Fibroblast of peridontal ligament (primary cell): ENCODE measurements around the gene TTLL5.

Experiments used
- DNase-seq: peaks from one replicate; pipeline ENCODE4 v3.0.0-alpha.2; 2010; ENCODE audit errors: extremely low read depth

TTLL5 gene

GRCh38 chr14:75732888-75733287 is 71.8 kb downstream of the TTLL5 start:
- no peak for DNase-seq

DNA sequence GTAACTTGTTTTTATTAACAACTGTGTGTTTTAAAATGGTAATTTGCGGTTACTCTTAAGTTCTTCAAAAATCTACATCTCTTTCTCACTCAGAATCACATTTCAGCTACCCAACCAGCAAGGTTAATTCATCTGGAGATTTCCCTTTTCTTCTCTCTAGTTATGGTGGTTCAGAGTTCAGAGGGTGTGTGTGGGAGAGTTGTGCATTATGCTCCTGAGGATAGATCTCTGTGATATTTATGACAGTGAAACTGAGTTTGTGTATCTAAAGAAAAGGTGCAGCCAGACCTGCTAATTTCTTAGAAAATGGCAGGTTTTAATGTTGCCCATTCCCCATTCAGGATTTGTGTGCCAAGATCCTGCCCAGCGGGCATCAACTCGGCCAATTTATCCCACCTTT is 73.8 kb downstream of the TTLL5 start:
- DNase-seq: no peak

- DNase-seq: peak; percentile 25
Measured at GRCh38 chr14:75736845-75737485, 75.9 kb downstream of the TTLL5 start.

GRCh38 chr14:75738192-75738591 is 77.1 kb downstream of the TTLL5 start:
- DNase-seq: peak; percentile 66

DNA sequence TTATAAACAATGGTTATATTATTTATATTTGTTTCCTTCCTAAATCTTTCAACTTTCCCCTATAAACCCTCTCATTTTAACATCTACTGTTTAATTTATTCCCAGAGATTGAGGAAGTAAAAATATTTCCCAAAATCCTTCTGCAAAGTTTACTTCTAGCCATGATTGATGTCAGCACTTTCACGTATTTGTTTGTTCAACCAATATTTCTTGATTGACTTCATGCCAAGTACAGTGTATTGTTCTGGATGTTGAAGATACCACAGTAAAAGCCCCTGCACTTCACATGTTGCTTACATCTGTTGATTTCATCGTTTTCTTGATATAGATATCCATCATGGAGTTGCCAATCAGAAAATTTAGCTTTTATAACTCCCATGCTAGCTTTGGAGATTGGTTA is 81.8 kb downstream of the TTLL5 start:
- DNase-seq: no peak

DNA sequence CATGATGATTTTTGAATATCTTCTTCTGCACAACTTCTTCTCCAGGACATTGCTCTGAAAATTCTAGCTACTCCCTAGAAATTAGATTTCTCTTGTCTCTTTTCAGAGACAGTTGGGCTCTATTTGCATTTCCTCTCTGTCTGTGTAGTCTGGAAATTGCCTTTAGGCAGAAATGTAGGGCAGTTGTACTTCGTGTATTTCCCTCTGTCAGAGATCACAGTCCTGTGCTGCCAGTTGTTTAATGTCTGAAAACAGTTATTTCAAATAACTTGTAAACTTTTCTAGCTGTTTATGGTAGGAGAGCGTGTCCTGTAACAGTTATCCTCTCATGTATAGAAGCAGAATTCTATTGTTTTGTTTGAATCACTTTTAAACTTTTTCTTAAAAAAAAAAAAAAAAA is 86.9 kb downstream of the TTLL5 start:
- no peak for DNase-seq

DNA sequence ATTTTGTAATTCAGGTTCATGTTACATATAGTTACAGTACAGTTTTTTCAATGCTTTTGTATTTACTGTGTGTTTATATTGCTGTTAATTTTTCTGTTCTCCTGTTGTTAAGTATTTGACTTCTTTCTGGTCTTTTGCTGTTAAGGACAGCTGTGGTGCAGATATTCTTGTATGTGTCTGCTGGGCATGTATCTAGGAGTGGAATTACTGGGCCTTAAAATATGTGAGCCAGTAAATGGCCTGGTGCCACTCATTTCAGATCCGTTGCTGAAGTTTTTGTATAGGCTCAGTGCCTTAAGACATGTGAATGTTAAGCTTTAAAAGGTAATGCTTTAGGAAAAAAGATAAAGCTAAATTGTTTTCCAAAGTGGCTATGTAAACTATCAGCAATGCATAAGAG is 87.3 kb downstream of the TTLL5 start:
- no peak for DNase-seq

GRCh38 chr14:75751296-75751695 is 90.2 kb downstream of the TTLL5 start:
- no peak for DNase-seq

DNA sequence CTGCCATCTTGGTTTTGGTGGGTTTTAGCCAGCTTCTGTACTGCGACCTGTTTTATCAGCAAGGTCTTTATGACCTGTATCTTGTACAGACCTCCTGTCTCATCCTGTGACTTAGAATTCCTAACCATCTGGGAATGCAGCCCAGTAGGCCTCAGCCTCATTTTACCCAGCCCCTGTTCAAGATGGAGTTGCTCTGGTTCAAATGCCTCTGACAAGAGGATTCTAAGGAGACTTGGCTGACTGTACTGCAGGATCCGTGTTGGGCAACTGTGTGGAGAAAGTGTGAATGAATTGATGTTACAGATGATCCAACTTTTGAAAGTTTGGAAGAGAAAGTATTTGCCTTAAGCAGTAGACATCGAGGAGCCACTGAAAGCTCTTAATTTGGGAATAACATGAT is 91.0 kb downstream of the TTLL5 start:
- no peak for DNase-seq

DNA sequence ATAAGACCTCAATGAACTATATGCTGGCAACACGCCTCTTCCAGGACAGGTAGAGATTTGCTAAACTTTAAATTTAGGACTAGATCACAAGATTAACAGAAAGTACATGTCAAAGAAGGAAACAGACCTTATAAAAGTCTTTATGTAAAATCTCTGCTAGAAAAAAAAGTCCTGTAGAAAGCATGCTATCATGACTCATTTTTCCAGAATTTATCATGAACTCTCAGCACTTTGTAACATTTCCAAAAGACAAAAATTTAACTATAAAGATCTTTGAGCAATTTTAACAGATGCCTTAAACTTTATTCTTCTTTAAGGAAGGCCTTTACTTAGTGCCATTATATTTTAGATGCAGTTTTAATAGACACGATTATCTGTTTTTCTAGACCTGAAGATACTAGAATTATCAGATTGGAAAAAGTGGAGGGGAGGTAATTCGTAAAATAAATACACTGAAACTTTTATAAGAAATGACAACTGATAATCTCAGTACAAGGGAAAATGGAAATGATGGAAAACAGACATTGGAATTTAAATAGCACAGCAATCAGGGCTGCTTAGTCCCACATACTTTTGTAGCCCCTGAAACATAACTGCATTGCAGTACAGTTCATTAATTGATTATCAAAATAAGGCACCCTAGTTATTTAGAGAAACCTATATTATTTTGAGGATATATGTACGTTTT is 92.0 kb downstream of the TTLL5 start:
- peak; percentile 63 for DNase-seq

DNA sequence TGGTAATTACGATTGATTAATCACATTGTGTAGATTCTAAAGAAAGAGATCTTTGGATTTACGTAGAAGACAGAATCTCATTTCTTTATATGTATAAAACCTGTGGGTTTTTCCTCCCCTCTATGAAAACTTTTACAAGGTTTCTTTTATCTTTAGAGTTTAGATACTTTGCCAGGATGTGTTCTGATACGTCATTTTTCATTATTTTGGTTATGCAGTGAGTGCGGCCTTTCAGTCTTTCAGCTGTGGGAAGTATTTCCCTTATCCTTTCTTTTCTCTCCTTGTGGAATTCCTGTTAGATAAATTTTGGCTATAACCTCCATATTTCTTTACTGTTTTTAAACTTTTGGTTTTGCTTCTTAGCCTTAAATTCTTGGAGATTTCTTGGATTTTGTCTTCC is 92.7 kb downstream of the TTLL5 start:
- DNase-seq: no peak

DNA sequence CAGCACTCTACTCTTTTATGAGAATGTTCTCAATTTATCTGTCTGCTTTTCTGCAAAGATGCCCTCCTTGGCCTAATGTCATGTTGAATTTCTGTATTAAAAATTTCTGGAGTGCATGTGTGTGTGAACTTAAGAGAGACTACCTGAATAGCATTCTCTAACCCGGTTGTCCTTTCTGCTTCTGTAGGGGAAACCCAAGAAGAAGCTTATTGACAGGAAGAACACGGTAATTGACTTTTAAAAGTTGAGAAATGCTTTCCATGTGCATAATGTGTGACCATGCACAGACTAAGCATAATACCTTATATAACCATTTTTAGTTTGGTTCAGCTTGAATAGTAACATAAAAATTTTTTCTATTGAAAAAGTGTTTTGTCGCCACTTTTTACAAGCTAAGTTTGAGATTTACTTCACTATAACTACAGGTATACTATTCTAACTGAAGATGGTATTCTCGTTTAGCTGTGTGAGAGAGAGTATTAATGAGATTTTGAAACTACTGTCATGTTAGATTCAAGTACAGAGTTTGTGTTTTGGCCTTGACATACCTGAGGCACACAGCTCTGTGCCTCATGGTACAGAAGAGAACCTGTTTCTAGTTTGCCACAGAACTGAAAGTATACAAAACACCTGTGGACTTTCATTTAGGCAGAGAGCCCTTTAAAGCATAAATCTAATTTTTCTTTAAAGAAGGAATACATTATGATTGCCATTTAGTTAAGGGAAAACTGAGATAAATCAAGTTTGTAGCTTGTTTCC is 96.8 kb downstream of the TTLL5 start:
- no peak for DNase-seq

DNA sequence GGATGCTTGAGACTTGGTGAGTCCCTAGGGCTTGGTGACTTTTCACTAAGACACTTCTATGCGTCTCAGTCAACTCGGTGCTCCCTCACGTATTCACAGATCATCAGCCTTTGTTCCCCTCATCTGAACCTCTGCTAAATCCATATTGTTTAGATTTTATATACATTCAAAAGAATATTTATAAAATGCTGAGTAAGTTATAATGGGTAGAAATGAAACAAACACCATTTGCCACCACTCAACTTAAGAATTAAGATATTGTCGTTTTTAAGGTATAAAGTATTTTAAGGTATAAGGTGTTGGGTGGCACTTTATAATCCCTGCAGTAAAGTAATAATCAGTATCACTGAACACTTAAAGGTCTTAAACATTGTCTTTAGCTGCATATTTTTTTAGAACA is 103.0 kb downstream of the TTLL5 start:
- DNase-seq: no peak

DNA sequence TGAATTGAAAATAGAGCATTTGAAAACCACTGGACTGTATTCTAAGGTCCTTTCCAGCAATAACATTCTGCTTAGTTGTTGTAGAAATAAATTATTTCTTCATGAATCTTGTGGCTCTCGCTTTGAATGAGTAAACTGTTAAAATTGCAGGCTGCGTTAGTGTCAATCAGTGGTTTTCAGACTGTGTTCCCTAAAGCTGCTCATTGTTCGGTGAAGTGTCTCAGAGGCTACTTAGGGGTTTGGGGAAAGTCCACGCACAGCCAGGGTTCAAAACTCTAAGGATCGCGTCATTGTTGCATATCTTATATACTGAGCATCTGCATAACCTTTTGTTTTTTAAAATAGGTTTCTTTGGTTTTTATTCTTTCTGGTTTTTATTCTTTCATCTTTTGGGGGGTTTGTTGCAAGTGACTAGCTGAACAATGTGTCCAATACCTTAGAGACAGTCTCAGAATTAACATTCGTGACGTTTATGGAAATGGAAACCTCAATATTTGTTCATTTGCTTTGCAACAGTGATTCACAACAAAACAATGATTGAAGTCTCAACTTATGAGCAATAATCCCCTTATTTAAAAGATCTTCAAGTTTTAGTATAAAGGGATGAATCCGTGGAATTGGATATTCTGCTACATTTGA is 108.1 kb downstream of the TTLL5 start:
- peak; percentile 68 for DNase-seq

DNA sequence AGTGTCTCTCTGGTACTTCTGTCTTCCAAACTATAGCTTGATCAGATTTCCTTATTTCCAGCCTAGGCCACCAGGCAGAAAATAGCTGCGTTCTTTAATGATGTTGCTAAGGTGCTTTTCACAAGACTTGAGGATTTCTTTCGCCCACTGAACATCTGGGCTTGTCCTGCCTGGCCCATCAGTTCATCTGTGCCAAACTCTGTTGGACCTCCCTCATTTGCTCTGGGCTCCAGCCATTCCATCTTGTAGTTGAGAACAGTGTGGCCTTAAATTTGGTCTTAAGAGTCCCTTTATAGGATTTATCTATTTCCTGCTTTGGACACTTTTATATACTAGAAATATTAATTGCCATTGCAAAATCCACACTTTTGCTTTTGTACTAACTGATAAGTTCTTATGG is 109.6 kb downstream of the TTLL5 start:
- DNase-seq: no peak

GRCh38 chr14:75771595-75771994 is 110.5 kb downstream of the TTLL5 start:
- no peak for DNase-seq

DNA sequence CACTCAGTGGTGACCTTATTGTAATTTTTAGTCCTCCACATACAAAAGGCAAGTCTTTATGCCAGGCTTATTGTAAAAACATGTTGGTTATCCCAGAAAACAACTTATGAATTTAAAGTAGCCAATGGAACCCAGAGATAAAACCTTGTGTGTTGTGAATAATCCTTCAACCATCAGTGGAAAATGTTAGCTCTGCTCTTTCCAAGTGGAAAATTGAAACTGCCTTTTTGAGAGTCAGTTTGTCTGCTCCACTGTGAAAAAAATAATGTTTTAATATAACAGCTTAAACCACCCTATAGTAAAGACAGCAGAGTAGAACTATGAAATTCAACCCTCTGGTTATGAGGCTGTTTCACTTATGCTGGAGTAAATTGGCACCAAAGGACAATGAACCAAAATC is 112.0 kb downstream of the TTLL5 start:
- no peak for DNase-seq

DNA sequence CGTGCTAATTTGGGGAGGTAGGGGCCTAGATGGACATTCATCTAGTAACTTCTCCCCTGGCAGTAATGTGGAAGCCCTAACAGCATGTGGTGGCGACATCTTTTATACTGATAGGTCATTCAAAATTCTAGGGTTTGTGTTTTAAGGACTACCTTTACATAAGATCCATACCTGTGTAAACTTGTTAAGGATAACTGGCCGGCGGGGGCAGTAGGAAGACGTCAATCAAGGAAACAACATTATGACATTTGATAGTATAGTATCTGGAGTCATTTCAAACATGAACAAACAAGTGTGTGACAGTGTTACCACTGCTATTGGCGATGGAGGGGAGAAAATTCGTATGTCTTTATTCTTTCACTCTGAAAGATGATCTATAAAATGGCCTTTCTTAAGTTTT is 120.0 kb downstream of the TTLL5 start:
- DNase-seq: no peak

- no peak for DNase-seq
Measured at GRCh38 chr14:75783184-75783583, 122.1 kb downstream of the TTLL5 start.

DNA sequence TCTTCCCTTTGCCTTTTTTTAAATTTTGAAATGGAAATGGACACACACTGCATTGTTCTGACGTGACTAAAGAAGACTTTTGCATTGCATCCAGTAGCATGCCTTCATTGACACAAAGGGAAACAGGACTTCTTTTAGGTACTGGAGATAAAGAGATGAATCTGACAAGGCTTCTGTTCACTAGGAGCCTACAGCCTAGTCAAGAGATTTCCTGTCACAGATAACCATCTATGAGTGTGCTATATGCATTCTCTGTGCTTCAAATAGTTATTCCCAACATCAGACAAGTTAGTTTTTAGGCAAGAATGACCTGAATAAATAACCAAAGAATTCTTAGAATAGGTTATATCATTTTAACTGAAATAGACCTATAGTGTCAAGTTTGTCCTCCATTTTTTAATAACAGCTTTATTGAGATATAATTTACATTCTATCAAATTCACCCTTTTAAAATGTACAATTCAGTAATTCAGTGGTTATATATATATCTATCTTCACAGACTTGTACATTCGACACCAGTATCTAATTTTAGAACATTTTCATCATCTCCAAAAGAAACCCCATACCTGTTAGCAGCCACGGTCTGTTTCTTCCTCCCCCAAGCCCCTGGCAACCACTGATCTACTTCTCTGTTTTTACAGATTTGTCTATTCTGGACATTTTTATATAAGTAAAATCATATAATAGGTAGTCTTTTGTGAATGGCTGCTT is 122.7 kb downstream of the TTLL5 start:
- DNase-seq: no peak

GRCh38 chr14:75784314-75784686 is 123.3 kb downstream of the TTLL5 start:
- DNase-seq: no peak

DNA sequence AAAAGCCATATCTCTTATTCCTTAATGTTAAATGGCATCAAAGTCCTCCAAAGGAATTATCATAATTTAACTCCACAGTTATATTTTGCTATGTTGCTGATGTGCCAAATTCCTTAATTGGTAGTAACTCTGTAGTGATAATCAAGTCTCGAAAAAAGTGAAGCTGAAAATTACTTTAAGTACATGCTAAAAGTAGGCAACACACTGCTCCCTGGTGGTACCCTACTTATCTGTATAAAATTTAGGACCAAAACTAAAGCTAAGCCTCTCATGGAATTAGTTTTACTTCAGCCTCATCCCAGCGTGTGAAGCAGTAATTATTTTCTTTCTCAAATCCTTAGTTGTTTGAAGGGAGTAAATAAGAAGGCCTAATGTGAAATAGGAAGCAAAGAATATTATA is 132.8 kb downstream of the TTLL5 start:
- peak; percentile 74 for DNase-seq
